Esophagus muscularis mucosa (tissue), 3 donors: Measurements from ENCODE around the gene P2RY2.

Experiments used
- POLR2A ChIP-seq: fragments of 450-650 bp; IDR thresholded peaks from one replicate; pipeline ENCODE4 v1.6.1; 2017; ENCODE audit warnings: antibody characterized with exemption, moderate library complexity, mild to moderate bottlenecking, low read depth
- POLR2AphosphoS5 ChIP-seq, 2 donors: sonication (generic); formaldehyde crosslinking; IDR thresholded peaks; one replicate each; pipeline ENCODE4 v1.6.1; 2017; ENCODE audit warnings: antibody characterized with exemption in 2 of 2
- TF ChIP-seq, protein P1 (sequence below), 3 experiments: fragments of 200-600 bp in 2 of 3; fragments of 450-650 bp in 1 of 3; sonication (generic) in 2 of 3; IDR thresholded peaks; one replicate each; pipeline ENCODE4 v1.5.1; 2017 to 2019; ENCODE audit warnings: antibody characterized with exemption in 3 of 3, mild to moderate bottlenecking in 2 of 3, moderate library complexity in 1 of 3

DNA sequence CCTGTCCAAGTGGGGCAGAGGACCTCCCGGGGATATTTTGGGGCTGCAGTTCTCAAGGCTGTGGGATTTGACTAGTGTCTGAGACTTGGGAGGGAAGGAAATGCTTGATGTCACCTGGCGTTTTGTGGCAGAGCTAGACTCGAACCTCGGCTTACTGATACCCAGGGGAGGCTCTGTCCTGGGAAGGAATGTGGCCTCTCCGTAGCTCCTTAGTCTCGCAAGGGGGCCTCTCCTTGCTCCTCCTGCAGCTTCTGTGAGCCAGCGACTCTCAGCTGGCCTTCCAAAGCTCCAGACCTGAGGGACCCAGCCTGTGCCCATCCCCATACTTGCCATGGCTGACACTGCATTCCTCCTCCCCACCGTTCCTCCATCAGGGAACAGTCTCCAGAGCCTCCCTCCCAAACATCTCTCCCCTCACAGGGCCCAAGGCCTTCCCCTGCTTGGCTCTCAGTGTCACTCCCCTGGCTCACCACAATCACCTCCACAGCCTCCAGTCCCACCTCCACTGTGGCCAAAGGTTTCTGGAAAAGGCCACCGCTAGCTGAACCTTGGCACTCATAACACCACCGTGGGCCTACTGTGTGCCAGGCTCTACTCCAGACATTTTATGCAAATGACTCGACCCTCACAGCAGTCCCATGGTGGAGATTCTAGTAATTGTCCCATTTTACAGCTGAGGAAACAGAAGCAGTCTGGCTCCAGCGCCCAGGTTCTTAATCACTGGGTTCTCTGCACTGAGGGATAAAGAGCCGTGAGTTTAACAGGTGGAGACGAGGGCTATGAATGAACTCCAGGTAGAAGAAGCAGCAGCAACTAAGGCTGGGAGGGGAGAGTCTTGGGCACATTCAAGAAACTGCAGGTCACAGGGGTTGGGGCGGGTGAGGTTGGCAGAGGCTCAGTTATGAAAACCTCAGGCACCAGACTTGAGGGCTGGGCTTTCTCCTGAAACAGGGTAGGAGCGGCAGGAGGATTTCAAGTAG, 12.1 kb downstream of the P2RY2 start:
- TF ChIP-seq, protein P1, sequence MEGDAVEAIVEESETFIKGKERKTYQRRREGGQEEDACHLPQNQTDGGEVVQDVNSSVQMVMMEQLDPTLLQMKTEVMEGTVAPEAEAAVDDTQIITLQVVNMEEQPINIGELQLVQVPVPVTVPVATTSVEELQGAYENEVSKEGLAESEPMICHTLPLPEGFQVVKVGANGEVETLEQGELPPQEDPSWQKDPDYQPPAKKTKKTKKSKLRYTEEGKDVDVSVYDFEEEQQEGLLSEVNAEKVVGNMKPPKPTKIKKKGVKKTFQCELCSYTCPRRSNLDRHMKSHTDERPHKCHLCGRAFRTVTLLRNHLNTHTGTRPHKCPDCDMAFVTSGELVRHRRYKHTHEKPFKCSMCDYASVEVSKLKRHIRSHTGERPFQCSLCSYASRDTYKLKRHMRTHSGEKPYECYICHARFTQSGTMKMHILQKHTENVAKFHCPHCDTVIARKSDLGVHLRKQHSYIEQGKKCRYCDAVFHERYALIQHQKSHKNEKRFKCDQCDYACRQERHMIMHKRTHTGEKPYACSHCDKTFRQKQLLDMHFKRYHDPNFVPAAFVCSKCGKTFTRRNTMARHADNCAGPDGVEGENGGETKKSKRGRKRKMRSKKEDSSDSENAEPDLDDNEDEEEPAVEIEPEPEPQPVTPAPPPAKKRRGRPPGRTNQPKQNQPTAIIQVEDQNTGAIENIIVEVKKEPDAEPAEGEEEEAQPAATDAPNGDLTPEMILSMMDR (IDR thresholded peaks at IDR 0.05): no peak
- TF ChIP-seq POLR2AphosphoS5 (IDR thresholded peaks at IDR 0.05) (no peak), POLR2A (no peak)
